ENCODE results near the gene ITGB1. TPM values are rescaled to one million over a fixed set of nuclear protein-coding genes. Genes with fewer than 3 reads are reported as not detected.

The ITGB1 gene
- total RNA-seq, 1 experiment from 2014 or later, result 223 TPM

- no peak overlapping the region for H2AK5ac ChIP-seq (ENCODE audit: insufficient read length, low read length)
- no peak overlapping the region for H3K56ac ChIP-seq (ENCODE audit: insufficient read length, low read depth, low read length)
- peaks cover 11% of the 10 kb centered on the region; the same call in 1 of the 2 replicates for H3K4me1 ChIP-seq (ENCODE audit: insufficient read depth, low read length)
- H3K23me2 ChIP-seq (ENCODE audit: insufficient read length, low read depth, low read length, poor library complexity, severe bottlenecking), result peaks cover 18% of the 10 kb centered on the region
- H3K9me3 ChIP-seq (ENCODE audit: control insufficient read depth, low read depth, low read length), result no peaks in the 10 kb centered on the region
- H4K20me1 ChIP-seq (ENCODE audit: control insufficient read depth, insufficient read depth, insufficient read length), result no peaks in the 10 kb centered on the region
- no peak overlapping the region for H3K4ac ChIP-seq (ENCODE audit: low read depth, low read length)
- peaks cover 60% of the 10 kb centered on the region; the same call in 1 of the 2 replicates for H3K79me2 ChIP-seq (ENCODE audit: insufficient read depth, low read length)
- H3K23ac ChIP-seq (ENCODE audit: insufficient read length, low read depth, low read length), result no peak overlapping the region
- Mint-ChIP-seq H3K9me3 (no peaks in the 10 kb centered on the region), H3K27ac (peak overlapping the region in 2 of 3 experiments; percentile 5 to 42; a peak in 4 of 7 replicates), H3K27me3 (ENCODE audit: low read depth) (no peaks in the 10 kb centered on the region; the same call in 1 of the 2 replicates), H3K4me3 (peak overlapping the region; percentile 47 to 76; a peak in 4 of 5 replicates), H3K36me3 (ENCODE audit: insufficient read depth in 1 of 3, low read depth in 3 of 3) (peaks cover 0 to 1% (median 0%) of the 10 kb centered on the region in 3 experiments; a peak in 2 of 7 replicates), H3K4me1 (peaks cover 74 to 77% of the 10 kb centered on the region in 2 experiments)
- no peak overlapping the region for H4K5ac ChIP-seq (ENCODE audit: insufficient read length, low read depth, low read length)
- no peak overlapping the region for H3T11ph ChIP-seq (ENCODE audit: low read length)
- H2BK12ac ChIP-seq (ENCODE audit: insufficient read length, low read depth, low read length), result no peak overlapping the region
- H3K27me3 ChIP-seq (ENCODE audit: insufficient read depth, low read length), result no peaks in the 10 kb centered on the region
- no peak overlapping the region for H2BK20ac ChIP-seq (ENCODE audit: low read depth, low read length, poor library complexity, severe bottlenecking)
- H2AFZ ChIP-seq (ENCODE audit: low read length), result no peak overlapping the region
- no peak overlapping the region for H4K8ac ChIP-seq (replicated peaks; ENCODE audit: insufficient read length, low read depth, low read length)
- no peak overlapping the region for H3K27ac ChIP-seq (ENCODE audit: insufficient read length, low read depth, low read length)
- H2BK5ac ChIP-seq (ENCODE audit: insufficient read length, low read length), result no peak overlapping the region
- H4K91ac ChIP-seq (ENCODE audit: insufficient read length, low read depth, low read length), result no peak overlapping the region
- H3K4me2 ChIP-seq (ENCODE audit: insufficient read depth, insufficient read length, low read length), result peak overlapping the region; percentile 55
- H3K18ac ChIP-seq (ENCODE audit: insufficient read length, low read depth, low read length), result no peak overlapping the region
- H3K79me1 ChIP-seq (ENCODE audit: insufficient read depth, low read depth, low read length, poor library complexity, severe bottlenecking), result no peaks in the 10 kb centered on the region
- no peak overlapping the region for H3K9ac ChIP-seq (ENCODE audit: extremely low read depth, insufficient read length, low read length)
- no peak overlapping the region for H2BK15ac ChIP-seq (ENCODE audit: low read depth, low read length)
- H3K14ac ChIP-seq (ENCODE audit: insufficient read depth, low read length), result no peak overlapping the region
- no peak overlapping the region for H2BK120ac ChIP-seq (ENCODE audit: low read depth, low read length, poor library complexity, severe bottlenecking)
- no CpG with 5 or more reads among the region's 8 CpGs for WGBS (ENCODE audit: extremely low coverage, insufficient read length, low lambda C conversion rate)
- no peak for TF ChIP-seq CTCF (conservative IDR thresholded peaks at IDR 0.05)
- no peak for DNase-seq
Measured at GRCh38 chr10:32954545-32955298, 3.3 kb downstream of the ITGB1 start.

Data from H9 (cell line).